ENCODE results near the gene CCDC192.

The CCDC192 gene

GRCh38 chr5:127700237-127700766 is 2.9 kb upstream of the CCDC192 start:
- H3K4me1 ChIP-seq (ENCODE audit: low read depth, poor library complexity, severe bottlenecking), result peaks cover 3% of the 10 kb centered on the region
- H3K36me3 ChIP-seq (ENCODE audit: insufficient read depth), result no peaks in the 10 kb centered on the region
- H3K27me3 ChIP-seq (ENCODE audit: insufficient read depth, low read depth), result no peaks in the 10 kb centered on the region
- H2AFZ ChIP-seq (ENCODE audit: low read depth), result no peak overlapping the region
- no peaks in the 10 kb centered on the region for H4K20me1 ChIP-seq (ENCODE audit: insufficient read depth)
- H3K4me2 ChIP-seq, result no peak overlapping the region
- TF ChIP-seq, protein P1, sequence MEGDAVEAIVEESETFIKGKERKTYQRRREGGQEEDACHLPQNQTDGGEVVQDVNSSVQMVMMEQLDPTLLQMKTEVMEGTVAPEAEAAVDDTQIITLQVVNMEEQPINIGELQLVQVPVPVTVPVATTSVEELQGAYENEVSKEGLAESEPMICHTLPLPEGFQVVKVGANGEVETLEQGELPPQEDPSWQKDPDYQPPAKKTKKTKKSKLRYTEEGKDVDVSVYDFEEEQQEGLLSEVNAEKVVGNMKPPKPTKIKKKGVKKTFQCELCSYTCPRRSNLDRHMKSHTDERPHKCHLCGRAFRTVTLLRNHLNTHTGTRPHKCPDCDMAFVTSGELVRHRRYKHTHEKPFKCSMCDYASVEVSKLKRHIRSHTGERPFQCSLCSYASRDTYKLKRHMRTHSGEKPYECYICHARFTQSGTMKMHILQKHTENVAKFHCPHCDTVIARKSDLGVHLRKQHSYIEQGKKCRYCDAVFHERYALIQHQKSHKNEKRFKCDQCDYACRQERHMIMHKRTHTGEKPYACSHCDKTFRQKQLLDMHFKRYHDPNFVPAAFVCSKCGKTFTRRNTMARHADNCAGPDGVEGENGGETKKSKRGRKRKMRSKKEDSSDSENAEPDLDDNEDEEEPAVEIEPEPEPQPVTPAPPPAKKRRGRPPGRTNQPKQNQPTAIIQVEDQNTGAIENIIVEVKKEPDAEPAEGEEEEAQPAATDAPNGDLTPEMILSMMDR (conservative IDR thresholded peaks at IDR 0.05; ENCODE audit: low read depth, low read length), result no peak
- no peaks in the 10 kb centered on the region for H3K79me2 ChIP-seq (ENCODE audit: insufficient read depth, low read depth)
- H3K27ac ChIP-seq, result no peak overlapping the region
- H3K9ac ChIP-seq, result no peak overlapping the region
- H3K4me3 ChIP-seq (IDR thresholded peaks at IDR 0.05; ENCODE audit: insufficient read depth, low read depth, low read length), result no peak overlapping the region

DNA sequence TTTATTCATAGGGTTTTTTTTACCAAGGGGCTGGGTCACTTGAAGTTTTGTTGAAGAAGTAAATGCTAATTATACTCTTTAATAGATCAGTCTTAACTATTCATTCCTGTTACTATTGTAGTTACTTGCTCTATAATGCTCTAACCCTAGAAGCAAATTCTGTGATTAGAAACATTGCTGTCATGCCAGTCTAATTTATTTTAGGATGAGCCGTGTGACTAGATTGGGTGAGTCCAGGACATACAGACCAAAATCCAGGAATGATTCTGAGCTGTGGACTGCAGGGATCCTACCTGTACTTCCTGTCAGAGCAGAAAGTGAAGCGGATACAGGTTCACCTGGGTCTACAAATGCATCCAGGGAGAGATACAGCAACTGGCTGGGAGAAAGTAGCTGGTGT is 757 bp upstream of the CCDC192 start:
- Histone ChIP-seq H3K79me2 (ENCODE audit: insufficient read depth, low read depth) (no peaks in the 10 kb centered on the region), H4K20me1 (ENCODE audit: insufficient read depth) (no peaks in the 10 kb centered on the region), H3K4me3 (IDR thresholded peaks at IDR 0.05; ENCODE audit: insufficient read depth, low read depth, low read length) (no peak overlapping the region), H3K4me2 (no peak overlapping the region), H3K4me1 (ENCODE audit: low read depth, poor library complexity, severe bottlenecking) (no peaks in the 10 kb centered on the region), H3K36me3 (ENCODE audit: insufficient read depth) (no peaks in the 10 kb centered on the region), H3K27ac (no peak overlapping the region), H2AFZ (ENCODE audit: low read depth) (no peak overlapping the region), H3K27me3 (ENCODE audit: insufficient read depth, low read depth) (no peaks in the 10 kb centered on the region), H3K9ac (no peak overlapping the region)
- TF ChIP-seq, protein P1 (conservative IDR thresholded peaks at IDR 0.05; ENCODE audit: low read depth, low read length), result no peak

DNA sequence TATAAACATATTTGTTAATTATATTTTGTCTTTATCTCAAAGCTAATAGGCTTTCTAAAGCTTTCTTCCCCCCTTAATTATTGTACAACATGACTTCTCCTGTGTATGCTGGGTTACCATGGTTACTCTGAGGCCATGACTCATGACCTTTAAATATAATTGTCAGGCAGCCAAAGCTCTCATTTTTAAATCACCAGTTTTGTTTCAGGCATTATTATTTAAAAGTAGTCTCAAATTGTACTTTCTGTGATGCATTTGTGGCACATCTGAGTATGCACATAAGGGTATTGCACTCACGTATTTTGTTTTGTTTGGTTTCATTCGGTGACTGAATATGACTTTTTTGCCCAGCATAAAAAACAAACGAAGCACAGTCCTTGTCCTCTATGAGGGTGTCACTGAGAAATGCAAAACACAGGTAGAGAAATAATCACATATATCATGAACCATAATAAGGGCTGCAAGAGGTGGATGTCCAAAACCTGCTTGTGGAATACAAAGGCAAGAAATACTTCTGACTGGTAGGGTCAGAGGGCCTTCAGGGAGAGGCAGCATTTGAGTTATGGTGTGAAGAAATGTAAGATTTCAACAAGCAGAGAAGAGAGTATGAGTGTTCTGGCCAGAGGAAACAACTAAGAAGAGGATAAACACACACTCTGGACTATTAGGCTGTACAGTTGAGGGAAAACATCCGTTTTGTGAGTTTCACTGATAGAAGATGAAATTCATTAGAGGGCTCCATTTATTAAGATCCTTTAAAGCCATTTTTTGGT is 2.1 kb downstream of the CCDC192 start:
- Histone ChIP-seq H4K20me1 (ENCODE audit: insufficient read depth) (no peaks in the 10 kb centered on the region), H3K9ac (no peak overlapping the region), H3K27me3 (ENCODE audit: insufficient read depth, low read depth) (no peaks in the 10 kb centered on the region), H3K36me3 (ENCODE audit: insufficient read depth) (no peaks in the 10 kb centered on the region), H3K4me2 (no peak overlapping the region), H2AFZ (ENCODE audit: low read depth) (no peak overlapping the region), H3K27ac (no peak overlapping the region), H3K4me1 (ENCODE audit: low read depth, poor library complexity, severe bottlenecking) (no peaks in the 10 kb centered on the region), H3K4me3 (IDR thresholded peaks at IDR 0.05; ENCODE audit: insufficient read depth, low read depth, low read length) (no peak overlapping the region), H3K79me2 (ENCODE audit: insufficient read depth, low read depth) (no peaks in the 10 kb centered on the region)
- TF ChIP-seq, protein P1 (conservative IDR thresholded peaks at IDR 0.05; ENCODE audit: low read depth, low read length), result no peak

DNA sequence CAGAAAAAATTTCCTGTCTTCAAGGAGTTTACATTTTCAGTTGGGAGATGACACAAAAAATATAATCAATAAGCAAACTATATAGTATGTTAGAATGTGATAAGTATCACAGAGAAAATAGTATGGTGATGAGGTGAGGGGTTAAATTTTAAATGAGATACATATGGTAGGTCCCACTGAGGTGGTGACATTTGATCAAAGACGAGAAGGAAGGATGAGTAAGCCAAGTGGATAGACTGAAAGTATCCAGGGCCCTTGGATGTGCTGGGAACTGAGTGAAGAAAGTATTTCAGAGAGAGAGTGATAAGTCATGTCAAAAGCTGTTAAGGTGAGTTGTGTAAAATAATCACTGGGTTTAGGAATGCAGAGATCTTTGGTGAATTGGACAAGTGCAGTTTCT is 3.5 kb downstream of the CCDC192 start:
- Histone ChIP-seq H3K79me2 (ENCODE audit: insufficient read depth, low read depth) (no peaks in the 10 kb centered on the region), H3K27ac (no peak overlapping the region), H3K4me2 (no peak overlapping the region), H3K36me3 (ENCODE audit: insufficient read depth) (no peaks in the 10 kb centered on the region), H3K4me1 (ENCODE audit: low read depth, poor library complexity, severe bottlenecking) (no peaks in the 10 kb centered on the region), H2AFZ (ENCODE audit: low read depth) (no peak overlapping the region), H3K27me3 (ENCODE audit: insufficient read depth, low read depth) (no peaks in the 10 kb centered on the region), H3K4me3 (IDR thresholded peaks at IDR 0.05; ENCODE audit: insufficient read depth, low read depth, low read length) (no peak overlapping the region), H4K20me1 (ENCODE audit: insufficient read depth) (no peaks in the 10 kb centered on the region), H3K9ac (no peak overlapping the region)
- TF ChIP-seq, protein P1 (conservative IDR thresholded peaks at IDR 0.05; ENCODE audit: low read depth, low read length), result no peak

All from KMS-11 (cell line).